GM23338 (cell line): ENCODE data around the gene MGAT5. TPM values are rescaled to one million over a fixed set of nuclear protein-coding genes. Genes with fewer than 3 reads are reported as not detected.

Experiments used
- ATAC-seq: fragments of 200-7000 bp; cut with Tn5 transposase; 3 replicates; pipeline ENCODE4 v1.9.1; 2020
- DNase-seq: peaks from one replicate; pipeline ENCODE4 v3.0.0-alpha.2; 2015; ENCODE audit warnings: low spot score
- H2AFZ ChIP-seq: fragments of 200-600 bp; sonication (generic); 2 replicates; pipeline ENCODE4 v1.8.0; 2016; ENCODE audit warnings: antibody characterized with exemption, mild to moderate bottlenecking, moderate library complexity
- H3F3A ChIP-seq: fragments of 200-600 bp; sonication (generic); replicated peaks from 2 replicates; pipeline ENCODE4 v1.8.0; 2017; ENCODE audit warnings: antibody characterized with exemption, mixed run types, low read depth
- H3K27ac ChIP-seq: fragments of 200-600 bp; sonication (generic); 2 replicates; pipeline ENCODE4 v1.6.1; 2016; ENCODE audit warnings: low read depth
- H3K27me3 ChIP-seq: fragments of 200-600 bp; sonication (generic); 2 replicates; pipeline ENCODE4 v1.8.0; 2016; ENCODE audit warnings: mild to moderate bottlenecking, mixed run types, moderate library complexity; ENCODE audit not compliant: insufficient read depth
- H3K36me3 ChIP-seq: fragments of 200-600 bp; sonication (generic); 2 replicates; pipeline ENCODE4 v1.8.0; 2016; ENCODE audit warnings: mild to moderate bottlenecking; ENCODE audit not compliant: insufficient read depth
- H3K4me1 ChIP-seq: fragments of 200-600 bp; sonication (generic); 2 replicates; pipeline ENCODE4 v1.8.0; 2016; ENCODE audit warnings: mild to moderate bottlenecking, moderate library complexity; ENCODE audit not compliant: insufficient read depth
- H3K4me2 ChIP-seq: fragments of 200-600 bp; sonication (generic); 2 replicates; pipeline ENCODE4 v1.7.1; 2017; ENCODE audit warnings: mixed run types
- H3K4me3 ChIP-seq: fragments of 200-600 bp; sonication (generic); 2 replicates; pipeline ENCODE4 v1.6.1; 2016; ENCODE audit warnings: mixed run types
- H3K79me2 ChIP-seq: fragments of 200-600 bp; sonication (generic); replicated peaks from 2 replicates; pipeline ENCODE4 v1.8.0; 2017; ENCODE audit warnings: mild to moderate bottlenecking; ENCODE audit not compliant: insufficient read depth
- H3K9me2 ChIP-seq: fragments of 200-600 bp; sonication (generic); 2 replicates; pipeline ENCODE4 v1.8.0; 2017; ENCODE audit not compliant: insufficient read depth
- H4K20me1 ChIP-seq: fragments of 200-600 bp; sonication (generic); replicated peaks from 2 replicates; pipeline ENCODE4 v1.8.0; 2017; ENCODE audit warnings: mild to moderate bottlenecking; ENCODE audit not compliant: insufficient read depth
- H3K27ac Mint-ChIP-seq: 2 replicates; pipeline ENCODE4 v1.8.0; 2020; ENCODE audit warnings: inconsistent platforms, mild to moderate bottlenecking, moderate library complexity, mixed read lengths
- H3K27me3 Mint-ChIP-seq: 3 replicates; pipeline ENCODE4 v1.8.0; 2022; ENCODE audit warnings: low read depth, mild to moderate bottlenecking, moderate library complexity, mixed read lengths, inconsistent platforms; ENCODE audit not compliant: insufficient read depth, poor library complexity
- H3K36me3 Mint-ChIP-seq: 3 replicates; pipeline ENCODE4 v1.8.0; 2021; ENCODE audit warnings: low read depth, mild to moderate bottlenecking, inconsistent platforms, moderate library complexity, mixed read lengths
- H3K4me1 Mint-ChIP-seq: 3 replicates; pipeline ENCODE4 v1.8.0; 2020; ENCODE audit warnings: mild to moderate bottlenecking, inconsistent platforms, mixed read lengths
- H3K4me3 Mint-ChIP-seq: 3 replicates; pipeline ENCODE4 v1.8.0; 2021; ENCODE audit warnings: moderate library complexity, mild to moderate bottlenecking, inconsistent platforms, mixed read lengths
- H3K9me3 Mint-ChIP-seq: 3 replicates; pipeline ENCODE4 v1.8.0; 2020; ENCODE audit warnings: moderate library complexity, mild to moderate bottlenecking, inconsistent platforms, mixed read lengths
- CREB1 ChIP-seq: fragments of 250-450 bp; sonication (Bioruptor Pico); IDR thresholded peaks from 2 replicates; pipeline ENCODE4 v1.5.0; 2020; ENCODE audit warnings: low read depth, mild to moderate bottlenecking, moderate library complexity
- ETS1 ChIP-seq: IDR thresholded peaks from 2 replicates; pipeline ENCODE4 v1.6.1; 2016; ENCODE audit warnings: antibody characterized with exemption
- EZH2 ChIP-seq: fragments of 200-600 bp; sonication (generic); IDR thresholded peaks from one replicate; pipeline ENCODE4 v1.8.0; 2017; ENCODE audit warnings: antibody characterized with exemption, mild to moderate bottlenecking, low read depth; ENCODE audit not compliant: unreplicated experiment
- EZH2phosphoT487 ChIP-seq: fragments of 200-600 bp; sonication (generic); IDR thresholded peaks from one replicate; pipeline ENCODE4 v1.8.1; 2018; ENCODE audit warnings: antibody characterized with exemption; ENCODE audit not compliant: unreplicated experiment
- JUNB ChIP-seq: IDR thresholded peaks from one replicate; pipeline ENCODE4 v1.6.1; 2016; ENCODE audit warnings: antibody characterized with exemption; ENCODE audit not compliant: unreplicated experiment
- NANOG ChIP-seq: IDR thresholded peaks from 2 replicates; pipeline ENCODE4 v1.6.1; 2016; ENCODE audit warnings: antibody characterized with exemption, borderline replicate concordance
- POLR2AphosphoS5 ChIP-seq: IDR thresholded peaks from 2 replicates; pipeline ENCODE4 v1.6.1; 2016; ENCODE audit warnings: antibody characterized with exemption, low read depth
- STAT1 ChIP-seq: IDR thresholded peaks from one replicate; pipeline ENCODE4 v1.6.1; 2016; ENCODE audit warnings: antibody characterized with exemption; ENCODE audit not compliant: unreplicated experiment
- ZNF114 ChIP-seq: fragments of 250-450 bp; sonication (Bioruptor Pico); IDR thresholded peaks from 2 replicates; pipeline ENCODE4 v1.5.0; 2020; ENCODE audit warnings: mild to moderate bottlenecking, moderate library complexity
- ZNF331 ChIP-seq: fragments of 250-450 bp; sonication (Bioruptor Pico); IDR thresholded peaks from 2 replicates; pipeline ENCODE4 v1.5.0; 2020; ENCODE audit warnings: low read depth, mild to moderate bottlenecking, moderate library complexity
- ZNF462 ChIP-seq: fragments of 250-450 bp; sonication (Bioruptor Pico); IDR thresholded peaks from 2 replicates; pipeline ENCODE4 v1.5.0; 2020; ENCODE audit warnings: mild to moderate bottlenecking, moderate library complexity
- polyA plus RNA-seq: library from polyadenylated mRNA; unstranded; fragments of >200 nt; fragmentation: Nextera tagmentation; extraction: Ambion mirVana; gene quantifications from 2 replicates; pipeline ENCODE4 v1.2.1, GENCODE V29; 2016
- total RNA-seq: library from RNA; depleted of rRNA; stranded (reverse); fragments of >200 nt; shearing (Covaris generic); gene quantifications from 2 replicates; pipeline ENCODE4 v1.2.3, GENCODE V29; 2014
- TF ChIP-seq, protein P1 (sequence below), 2 experiments: fragments of 200-600 bp in 1 of 2; sonication (generic) in 1 of 2; conservative IDR thresholded peaks; 2 replicates each; pipeline versions ENCODE4 v1.5.1 to v1.6.1; 2016 to 2017; ENCODE audit warnings: antibody characterized with exemption in 2 of 2, low read depth in 2 of 2, mild to moderate bottlenecking in 2 of 2, moderate library complexity in 1 of 2
- TF ChIP-seq, protein P2 (sequence below): IDR thresholded peaks from one replicate; pipeline ENCODE4 v1.6.1; 2018; ENCODE audit warnings: antibody characterized with exemption; ENCODE audit not compliant: unreplicated experiment

The MGAT5 gene
- total and polyA plus RNA-seq, 2 experiments from 2014 or later = 4.6 to 27.6 TPM

GRCh38 chr2:134455426-134455825, 201.6 kb downstream of the MGAT5 start:
- no peak for DNase-seq
- H3F3A ChIP-seq = no peaks in the 10 kb centered on the region

More at GRCh38 chr2:134455426-134455825, 201.6 kb downstream of the MGAT5 start:
- no peak overlapping the region for H3K4me3 Mint-ChIP-seq
- no peak overlapping the region for H2AFZ ChIP-seq
- no peak overlapping the region for H3K27ac Mint-ChIP-seq
- no peaks in the 10 kb centered on the region for H4K20me1 ChIP-seq
- H3K4me2 ChIP-seq = no peak overlapping the region
- H3K9me2 ChIP-seq = no peaks in the 10 kb centered on the region
- ATAC-seq = no peak
- H3K27me3 Mint-ChIP-seq = no peaks in the 10 kb centered on the region
- H3K4me1 Mint-ChIP-seq = peaks cover 12% of the 10 kb centered on the region; the same call in 2 of the 3 replicates
- no peaks in the 10 kb centered on the region; the same call in 2 of the 3 replicates for H3K9me3 Mint-ChIP-seq
- no peak overlapping the region for H3K27ac ChIP-seq
- no peaks in the 10 kb centered on the region for H3K36me3 Mint-ChIP-seq
- no peaks in the 10 kb centered on the region for H3K27me3 ChIP-seq
- no peak for TF ChIP-seq ZNF331 (CRISPR knock-in tag)
- TF ChIP-seq CREB1 = no peak
- TF ChIP-seq, protein P1, sequence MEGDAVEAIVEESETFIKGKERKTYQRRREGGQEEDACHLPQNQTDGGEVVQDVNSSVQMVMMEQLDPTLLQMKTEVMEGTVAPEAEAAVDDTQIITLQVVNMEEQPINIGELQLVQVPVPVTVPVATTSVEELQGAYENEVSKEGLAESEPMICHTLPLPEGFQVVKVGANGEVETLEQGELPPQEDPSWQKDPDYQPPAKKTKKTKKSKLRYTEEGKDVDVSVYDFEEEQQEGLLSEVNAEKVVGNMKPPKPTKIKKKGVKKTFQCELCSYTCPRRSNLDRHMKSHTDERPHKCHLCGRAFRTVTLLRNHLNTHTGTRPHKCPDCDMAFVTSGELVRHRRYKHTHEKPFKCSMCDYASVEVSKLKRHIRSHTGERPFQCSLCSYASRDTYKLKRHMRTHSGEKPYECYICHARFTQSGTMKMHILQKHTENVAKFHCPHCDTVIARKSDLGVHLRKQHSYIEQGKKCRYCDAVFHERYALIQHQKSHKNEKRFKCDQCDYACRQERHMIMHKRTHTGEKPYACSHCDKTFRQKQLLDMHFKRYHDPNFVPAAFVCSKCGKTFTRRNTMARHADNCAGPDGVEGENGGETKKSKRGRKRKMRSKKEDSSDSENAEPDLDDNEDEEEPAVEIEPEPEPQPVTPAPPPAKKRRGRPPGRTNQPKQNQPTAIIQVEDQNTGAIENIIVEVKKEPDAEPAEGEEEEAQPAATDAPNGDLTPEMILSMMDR (conservative IDR thresholded peaks at IDR 0.05; ENCODE audit: low read depth in 2 of 2) = no peak
- no peak for TF ChIP-seq JUNB
- TF ChIP-seq ZNF114 = no peak
- TF ChIP-seq ETS1 = no peak
- TF ChIP-seq, protein P2, sequence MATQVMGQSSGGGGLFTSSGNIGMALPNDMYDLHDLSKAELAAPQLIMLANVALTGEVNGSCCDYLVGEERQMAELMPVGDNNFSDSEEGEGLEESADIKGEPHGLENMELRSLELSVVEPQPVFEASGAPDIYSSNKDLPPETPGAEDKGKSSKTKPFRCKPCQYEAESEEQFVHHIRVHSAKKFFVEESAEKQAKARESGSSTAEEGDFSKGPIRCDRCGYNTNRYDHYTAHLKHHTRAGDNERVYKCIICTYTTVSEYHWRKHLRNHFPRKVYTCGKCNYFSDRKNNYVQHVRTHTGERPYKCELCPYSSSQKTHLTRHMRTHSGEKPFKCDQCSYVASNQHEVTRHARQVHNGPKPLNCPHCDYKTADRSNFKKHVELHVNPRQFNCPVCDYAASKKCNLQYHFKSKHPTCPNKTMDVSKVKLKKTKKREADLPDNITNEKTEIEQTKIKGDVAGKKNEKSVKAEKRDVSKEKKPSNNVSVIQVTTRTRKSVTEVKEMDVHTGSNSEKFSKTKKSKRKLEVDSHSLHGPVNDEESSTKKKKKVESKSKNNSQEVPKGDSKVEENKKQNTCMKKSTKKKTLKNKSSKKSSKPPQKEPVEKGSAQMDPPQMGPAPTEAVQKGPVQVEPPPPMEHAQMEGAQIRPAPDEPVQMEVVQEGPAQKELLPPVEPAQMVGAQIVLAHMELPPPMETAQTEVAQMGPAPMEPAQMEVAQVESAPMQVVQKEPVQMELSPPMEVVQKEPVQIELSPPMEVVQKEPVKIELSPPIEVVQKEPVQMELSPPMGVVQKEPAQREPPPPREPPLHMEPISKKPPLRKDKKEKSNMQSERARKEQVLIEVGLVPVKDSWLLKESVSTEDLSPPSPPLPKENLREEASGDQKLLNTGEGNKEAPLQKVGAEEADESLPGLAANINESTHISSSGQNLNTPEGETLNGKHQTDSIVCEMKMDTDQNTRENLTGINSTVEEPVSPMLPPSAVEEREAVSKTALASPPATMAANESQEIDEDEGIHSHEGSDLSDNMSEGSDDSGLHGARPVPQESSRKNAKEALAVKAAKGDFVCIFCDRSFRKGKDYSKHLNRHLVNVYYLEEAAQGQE = no peak
- TF ChIP-seq EZH2 = no peak
- TF ChIP-seq EZH2phosphoT487 = no peak
- TF ChIP-seq NANOG = no peak
- no peak for TF ChIP-seq POLR2AphosphoS5
- TF ChIP-seq ZNF462 (CRISPR knock-in tag) = no peak
- TF ChIP-seq STAT1 = no peak
- no peak overlapping the region for H3K4me3 ChIP-seq
- peaks cover 8% of the 10 kb centered on the region; the same call in 1 of the 2 replicates for H3K4me1 ChIP-seq
- H3K79me2 ChIP-seq = no peaks in the 10 kb centered on the region
- H3K36me3 ChIP-seq = no peaks in the 10 kb centered on the region
